HepG2 (cell line): ENCODE results near the gene TEF. TPM values are rescaled to one million over a fixed set of nuclear protein-coding genes. Genes with fewer than 3 reads are reported as not detected.
A peak's percentile ranks its signal among the peaks of the same experiment; 100 is the strongest.

ENCODE experiments used
- ATF1 ChIP-seq: IDR thresholded peaks from 2 replicates; pipeline ENCODE4 v1.6.1; 2016; ENCODE audit warnings: mild to moderate bottlenecking, control low read depth
- ELK4 ChIP-seq: sonication (generic); formaldehyde crosslinking; IDR thresholded peaks from 2 replicates; pipeline ENCODE4 v1.9.0; 2021; ENCODE audit warnings: missing genetic modification reagents, borderline replicate concordance
- HIC2 ChIP-seq: sonication (generic); formaldehyde crosslinking; IDR thresholded peaks from 2 replicates; pipeline ENCODE4 v1.9.0; 2022; ENCODE audit warnings: low read depth, missing genetic modification reagents
- HOXA3 ChIP-seq: sonication (generic); formaldehyde crosslinking; IDR thresholded peaks from 2 replicates; pipeline ENCODE4 v1.5.0; 2020; ENCODE audit warnings: missing genetic modification reagents
- KDM4B ChIP-seq: sonication (generic); formaldehyde crosslinking; IDR thresholded peaks from 2 replicates; pipeline ENCODE4 v1.4.0; 2020; ENCODE audit warnings: missing genetic modification reagents
- PHF8 ChIP-seq: sonication (generic); formaldehyde crosslinking; IDR thresholded peaks from 2 replicates; pipeline ENCODE4 v1.5.0; 2020; ENCODE audit warnings: missing genetic modification reagents
- POLR2G ChIP-seq: fragments of 200-400 bp; formaldehyde crosslinking; IDR thresholded peaks from 2 replicates; pipeline ENCODE4 v1.6.1; 2018; ENCODE audit warnings: mild to moderate bottlenecking, low read depth, low read length, moderate library complexity
- RARA ChIP-seq: IDR thresholded peaks from 2 replicates; pipeline ENCODE4 v1.6.1; 2016; ENCODE audit warnings: missing genetic modification reagents, missing compliant biosample characterization
- RXRB ChIP-seq: IDR thresholded peaks from 2 replicates; pipeline ENCODE4 v1.6.1; 2016; ENCODE audit warnings: borderline replicate concordance, missing genetic modification reagents, missing compliant biosample characterization
- SIX4 ChIP-seq: sonication (generic); formaldehyde crosslinking; IDR thresholded peaks from 2 replicates; pipeline ENCODE4 v1.4.0; 2020; ENCODE audit warnings: missing genetic modification reagents
- SNAI1 ChIP-seq: sonication (generic); formaldehyde crosslinking; IDR thresholded peaks from 2 replicates; pipeline ENCODE4 v1.5.0; 2020; ENCODE audit warnings: mild to moderate bottlenecking, missing genetic modification reagents, borderline replicate concordance
- SP5 ChIP-seq: IDR thresholded peaks from 2 replicates; pipeline ENCODE4 v1.6.1; 2016; ENCODE audit warnings: low read depth, borderline replicate concordance
- THRA ChIP-seq: sonication (generic); formaldehyde crosslinking; IDR thresholded peaks from 2 replicates; pipeline ENCODE4 v1.4.0; 2020; ENCODE audit warnings: missing genetic modification reagents, borderline replicate concordance
- TIGD3 ChIP-seq: sonication (generic); formaldehyde crosslinking; IDR thresholded peaks from 2 replicates; pipeline ENCODE4 v1.5.1; 2020; ENCODE audit warnings: mild to moderate bottlenecking, missing genetic modification reagents, borderline replicate concordance
- UBTF ChIP-seq: sonication (generic); formaldehyde crosslinking; IDR thresholded peaks from 2 replicates; pipeline ENCODE4 v1.4.0; 2020; ENCODE audit warnings: mild to moderate bottlenecking, missing genetic modification reagents
- ZNF124 ChIP-seq: sonication (generic); formaldehyde crosslinking; IDR thresholded peaks from 2 replicates; pipeline ENCODE4 v1.4.0; 2020; ENCODE audit warnings: missing genetic modification reagents
- ZNF326 ChIP-seq: sonication (generic); formaldehyde crosslinking; IDR thresholded peaks from 2 replicates; pipeline ENCODE4 v1.4.0; 2020; ENCODE audit warnings: missing genetic modification reagents, borderline replicate concordance
- ZNF530 ChIP-seq: sonication (generic); formaldehyde crosslinking; IDR thresholded peaks from 2 replicates; pipeline ENCODE4 v1.5.0; 2020; ENCODE audit warnings: low read depth, mild to moderate bottlenecking, missing genetic modification reagents
- ZNF546 ChIP-seq: sonication (generic); formaldehyde crosslinking; conservative IDR thresholded peaks from 2 replicates; pipeline ENCODE4 v1.8.1; 2023; ENCODE audit warnings: mild to moderate bottlenecking, missing genetic modification reagents
- ZNF670 ChIP-seq: sonication (generic); formaldehyde crosslinking; IDR thresholded peaks from 2 replicates; pipeline ENCODE4 v1.8.0; 2022; ENCODE audit warnings: mild to moderate bottlenecking, missing genetic modification reagents, borderline replicate concordance
- ZNF674 ChIP-seq: sonication (generic); formaldehyde crosslinking; IDR thresholded peaks from 2 replicates; pipeline ENCODE4 v1.5.0; 2020; ENCODE audit warnings: low read depth, mild to moderate bottlenecking, missing genetic modification reagents
- polyA plus RNA-seq, 8 experiments: library from polyadenylated mRNA; depleted of rRNA in 3 of 8; stranded (reverse) in 7 of 8; unstranded in 1 of 8; fragments of >200 nt; fragmentation: Illumina TruSeq in 4 of 8; extraction: Trizol in 4 of 8; gene quantifications; 2 replicates each; pipeline versions ENCODE4 v1.2.1 to v1.2.3, GENCODE V29; 2011 to 2016; ENCODE audit warnings: low read depth in 4 of 8, missing spikeins in 1 of 8, mixed read lengths in 1 of 8; ENCODE audit not compliant: insufficient read depth in 1 of 8
- total RNA-seq, 5 experiments: library from RNA; depleted of rRNA; stranded (reverse); fragments of >200 nt; fragmentation: Illumina TruSeq; extraction: Trizol; gene quantifications; 2 replicates each; pipeline ENCODE4 v1.2.3, GENCODE V29; 2016; ENCODE audit warnings: low read depth in 1 of 5

Gene TEF
- total and polyA plus RNA-seq, 2 of the 13 experiments (the other 11 are each of a cell fraction or from before 2014, with no cell fraction given): 7.6 to 11.2 TPM

GRCh38 chr22:41380993-41381328 is 781 bp upstream of the TEF start (continued):
- TF ChIP-seq TIGD3 (CRISPR knock-in tag) (0 out of 2 replicates have a peak, but pooled peaks have one; percentile 55), ATF1 (CRISPR knock-in tag) (no peak), SIX4 (CRISPR knock-in tag) (peak; percentile 58; the same call in 1 of the 2 replicates), ZNF546 (CRISPR knock-in tag) (no peak), RARA (peak; percentile 62), RXRB (CRISPR knock-in tag) (peak; percentile 68), SNAI1 (CRISPR knock-in tag) (no peak), HOXA3 (CRISPR knock-in tag) (peak; percentile 24; the same call in 1 of the 2 replicates), THRA (CRISPR knock-in tag) (peak; percentile 93), SP5 (CRISPR knock-in tag) (peak; percentile 44), ZNF670 (CRISPR knock-in tag) (0 out of 2 replicates have a peak, but pooled peaks have one; percentile 62), ZNF674 (0 out of 2 replicates have a peak, but pooled peaks have one; percentile 62), POLR2G (peak; percentile 76), ZNF530 (no peak), ELK4 (CRISPR knock-in tag) (no peak), HIC2 (0 out of 2 replicates have a peak, but pooled peaks have one; percentile 37), UBTF (peak; percentile 51; the same call in 1 of the 2 replicates), ZNF124 (CRISPR knock-in tag) (no peak), PHF8 (peak; percentile 37; the same call in 1 of the 2 replicates), KDM4B (CRISPR knock-in tag) (no peak; the same call in 1 of the 2 replicates), ZNF326 (CRISPR knock-in tag) (no peak)
